Activated naive CD4-positive, alpha-beta T cell treated with anti-CD3 and anti-CD28 coated beads, Interleukin-2, amount 50 U/mL, for 24 hours (primary cell): Measurements from ENCODE around the gene BORCS6.

Experiments
- H3K27ac Mint-ChIP-seq: one replicate; pipeline ENCODE4 v1.8.0; 2021; ENCODE audit warnings: mild to moderate bottlenecking, mixed read lengths
- H3K27me3 Mint-ChIP-seq: one replicate; pipeline ENCODE4 v1.8.0; 2021; ENCODE audit warnings: mixed read lengths
- H3K36me3 Mint-ChIP-seq: one replicate; pipeline ENCODE4 v1.8.0; 2021; ENCODE audit warnings: mixed read lengths
- H3K4me1 Mint-ChIP-seq: one replicate; pipeline ENCODE4 v1.8.0; 2021; ENCODE audit warnings: mixed read lengths
- H3K4me3 Mint-ChIP-seq: one replicate; pipeline ENCODE4 v1.8.0; 2021; ENCODE audit warnings: mild to moderate bottlenecking, mixed read lengths
- H3K9me3 Mint-ChIP-seq: one replicate; pipeline ENCODE4 v1.8.0; 2021; ENCODE audit warnings: mixed read lengths

Gene BORCS6

DNA sequence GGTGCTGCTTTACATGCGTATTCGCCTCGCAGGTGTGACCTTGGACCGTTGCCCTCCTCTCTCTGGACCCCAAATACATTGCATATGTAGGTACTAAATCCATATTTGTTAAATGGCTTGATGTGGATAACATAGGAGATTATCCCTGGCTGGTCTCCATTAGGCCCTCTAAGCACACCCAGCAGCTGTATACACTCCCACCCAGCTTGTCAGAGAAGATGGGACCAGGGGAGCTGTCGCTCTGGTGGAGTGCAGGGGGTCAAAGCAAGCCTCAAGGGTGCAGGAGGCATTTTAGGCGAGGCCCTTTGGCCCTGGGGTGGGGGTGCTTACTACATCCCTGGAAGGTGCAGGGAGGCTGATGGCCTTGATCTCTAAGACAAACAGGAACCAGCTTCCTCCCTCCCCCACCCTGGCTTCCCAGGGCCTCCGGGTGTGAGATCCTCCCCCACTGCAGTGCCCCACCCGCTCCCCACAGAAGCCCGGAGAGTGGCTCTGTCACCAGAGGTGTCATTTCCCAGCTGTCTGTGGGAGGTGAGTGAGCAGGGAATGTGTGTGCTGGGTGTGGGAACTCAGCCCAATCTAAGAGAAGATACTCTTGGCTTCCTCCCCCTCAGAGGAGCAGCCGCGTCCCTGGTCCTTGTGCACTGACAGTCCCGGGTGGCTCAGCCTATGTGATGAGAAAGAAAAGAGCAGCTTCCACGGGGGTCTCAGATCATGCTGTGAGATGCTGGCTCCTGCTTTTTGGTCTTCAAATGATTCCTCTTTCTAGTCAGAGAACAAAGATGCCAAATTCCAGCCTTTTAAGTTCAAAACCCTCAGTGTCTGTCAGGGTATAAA is 25.8 kb downstream of the BORCS6 start:
- Mint-ChIP-seq H3K27me3 (no peaks in the 10 kb centered on the region), H3K9me3 (no peaks in the 10 kb centered on the region), H3K36me3 (no peaks in the 10 kb centered on the region), H3K4me1 (peaks cover 62% of the 10 kb centered on the region), H3K4me3 (peak overlapping the region; percentile 84), H3K27ac (peak overlapping the region; percentile 98)

DNA sequence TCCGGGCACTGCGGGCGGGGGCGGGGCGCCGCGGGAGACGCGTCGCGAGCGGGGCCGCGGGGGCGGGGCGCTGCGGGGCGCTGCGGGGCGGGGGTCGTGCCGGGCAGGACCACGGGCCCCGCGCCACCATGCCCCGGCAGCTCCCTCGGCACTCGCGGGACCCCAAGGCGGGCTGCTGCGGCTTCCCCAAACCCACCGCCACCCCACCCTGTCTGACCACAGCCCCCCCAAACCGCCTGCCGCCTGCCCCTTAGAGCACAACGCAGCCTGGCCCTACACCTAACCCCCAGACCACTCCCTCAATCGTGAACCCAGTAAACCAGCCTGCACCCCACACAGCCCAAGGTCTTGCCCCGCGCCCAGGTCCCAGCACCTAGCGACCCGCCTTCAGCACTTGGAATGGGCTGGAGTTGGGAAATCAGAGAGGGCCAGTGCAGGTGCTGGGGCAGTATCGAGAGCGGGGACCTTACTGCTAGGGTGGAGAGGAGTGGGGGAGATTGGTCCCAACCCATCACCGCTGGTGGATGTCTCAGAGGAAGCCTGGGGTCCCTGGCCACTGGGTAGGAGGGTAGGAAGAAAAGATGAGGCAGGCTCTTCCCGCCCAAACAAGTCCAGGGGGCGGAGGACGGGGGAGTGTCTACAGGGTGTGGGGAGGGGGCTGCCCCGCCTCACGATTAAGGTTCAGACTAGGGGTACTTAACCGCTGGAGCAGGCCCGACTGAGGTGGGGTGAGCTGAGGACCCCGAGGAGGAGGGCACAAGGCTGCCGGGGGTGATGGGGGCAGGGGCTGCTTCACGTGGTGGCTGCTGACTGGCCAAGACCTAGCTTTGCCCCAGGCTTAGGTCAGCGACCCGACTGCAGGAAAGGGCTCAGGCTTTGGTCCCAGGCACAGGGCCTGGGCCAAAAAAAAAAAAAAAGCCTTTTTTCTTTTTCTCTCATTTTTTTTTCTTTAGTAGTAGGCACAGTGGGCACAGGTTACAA is 26.7 kb downstream of the BORCS6 start:
- Mint-ChIP-seq H3K27ac (peak overlapping the region; percentile 98), H3K4me3 (peak overlapping the region; percentile 84), H3K4me1 (peaks cover 64% of the 10 kb centered on the region), H3K27me3 (no peaks in the 10 kb centered on the region), H3K9me3 (no peaks in the 10 kb centered on the region), H3K36me3 (no peaks in the 10 kb centered on the region)

DNA sequence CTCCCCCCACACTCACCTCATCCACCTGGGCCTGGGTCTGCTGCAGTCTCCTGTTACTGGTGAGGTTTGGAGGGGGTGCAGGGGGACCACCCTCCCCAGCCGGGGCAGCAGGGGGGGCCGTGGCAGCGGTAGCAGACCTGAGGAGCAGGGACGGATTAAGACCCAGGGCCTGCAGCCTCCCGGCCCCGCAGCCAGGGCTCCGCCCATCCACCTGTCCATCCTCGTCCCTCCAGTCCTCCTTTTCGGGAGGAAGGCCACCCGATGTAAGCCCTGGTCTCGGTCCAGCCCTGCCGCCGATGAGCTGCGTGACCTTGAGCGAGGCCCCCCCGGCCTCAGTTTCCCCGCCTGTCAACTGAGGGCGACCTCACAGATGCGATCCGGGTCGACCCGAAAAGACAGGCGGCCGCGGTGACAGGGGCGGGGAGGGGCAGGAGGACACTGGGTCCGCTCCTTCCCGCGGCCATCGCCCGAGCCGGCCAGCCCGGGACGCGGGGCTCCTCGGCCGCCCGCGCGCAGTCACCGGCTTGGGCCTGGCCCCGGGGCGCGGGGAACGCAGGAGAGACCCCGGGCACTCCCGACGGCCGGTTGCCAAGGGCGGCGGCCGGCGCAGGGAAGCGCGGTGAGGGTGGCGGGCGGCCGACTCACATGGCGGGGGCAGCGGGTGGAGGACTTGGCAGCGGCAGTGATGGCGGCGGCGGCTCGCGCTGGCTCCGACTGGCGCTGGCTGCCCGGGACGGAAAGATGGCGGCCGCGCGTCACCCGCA is 27.6 kb downstream of the BORCS6 start, which contains the start of gene VAMP2:
Gene VAMP2 (minus strand): TSS at position 716 of the 764 bp plus-strand sequence. CDS start 69 bp downstream, at position 647.
- peak within 1 kb of the TSS; percentile 87 for H3K4me3 Mint-ChIP-seq
- H3K27me3 Mint-ChIP-seq: no peaks in the 10 kb centered on the region
- H3K36me3 Mint-ChIP-seq: no peaks in the 10 kb centered on the region
- peaks cover 64% of the 10 kb centered on the region for H3K4me1 Mint-ChIP-seq
- H3K27ac Mint-ChIP-seq: peak within 1 kb of the TSS; percentile 98
- H3K9me3 Mint-ChIP-seq: no peaks in the 10 kb centered on the region

DNA sequence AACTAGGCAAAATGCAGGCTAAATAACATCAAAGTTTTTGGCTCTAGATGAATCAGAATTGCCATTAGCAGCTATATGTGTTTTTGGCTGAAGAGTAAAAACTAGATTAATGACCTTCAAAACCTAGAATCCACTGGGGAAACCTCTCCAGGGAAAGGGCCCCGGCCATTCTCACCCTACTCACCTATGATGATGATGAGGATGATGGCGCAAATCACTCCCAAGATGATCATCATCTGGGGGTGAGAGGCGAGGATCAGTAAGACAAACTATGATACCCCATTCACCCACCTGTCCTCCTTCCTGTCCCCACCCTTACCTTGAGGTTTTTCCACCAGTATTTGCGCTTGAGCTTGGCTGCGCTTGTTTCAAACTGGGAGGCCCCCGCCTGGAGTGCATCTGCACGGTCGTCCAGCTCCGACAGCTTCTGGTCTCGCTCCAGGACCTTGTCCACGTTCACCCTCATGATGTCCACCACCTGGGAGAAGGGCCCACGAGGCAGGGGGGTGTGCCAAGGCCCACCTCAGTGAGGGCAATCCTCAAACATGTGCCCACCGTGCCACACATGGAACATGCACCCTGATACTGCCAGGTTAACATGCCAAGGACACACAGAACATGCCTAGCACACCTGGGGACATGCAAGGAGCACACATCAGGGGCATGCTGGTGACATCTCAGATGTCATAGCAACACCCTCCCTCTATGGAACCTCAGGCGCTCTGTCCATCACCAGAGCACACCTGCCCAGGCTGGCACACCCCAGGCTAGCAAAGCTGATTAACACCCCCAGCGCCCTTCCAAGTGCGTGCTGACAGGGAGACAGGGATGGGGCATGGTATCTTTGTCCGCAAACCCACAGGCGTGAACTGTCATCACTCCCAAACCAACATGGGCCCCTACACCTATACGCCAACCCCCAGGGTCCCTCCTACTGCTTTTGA is 28.4 kb downstream of the BORCS6 start:
- H3K9me3 Mint-ChIP-seq: no peaks in the 10 kb centered on the region
- H3K4me3 Mint-ChIP-seq: peak overlapping the region; percentile 87
- H3K4me1 Mint-ChIP-seq: peaks cover 61% of the 10 kb centered on the region
- no peaks in the 10 kb centered on the region for H3K36me3 Mint-ChIP-seq
- H3K27ac Mint-ChIP-seq: peak overlapping the region; percentile 95
- H3K27me3 Mint-ChIP-seq: no peaks in the 10 kb centered on the region

DNA sequence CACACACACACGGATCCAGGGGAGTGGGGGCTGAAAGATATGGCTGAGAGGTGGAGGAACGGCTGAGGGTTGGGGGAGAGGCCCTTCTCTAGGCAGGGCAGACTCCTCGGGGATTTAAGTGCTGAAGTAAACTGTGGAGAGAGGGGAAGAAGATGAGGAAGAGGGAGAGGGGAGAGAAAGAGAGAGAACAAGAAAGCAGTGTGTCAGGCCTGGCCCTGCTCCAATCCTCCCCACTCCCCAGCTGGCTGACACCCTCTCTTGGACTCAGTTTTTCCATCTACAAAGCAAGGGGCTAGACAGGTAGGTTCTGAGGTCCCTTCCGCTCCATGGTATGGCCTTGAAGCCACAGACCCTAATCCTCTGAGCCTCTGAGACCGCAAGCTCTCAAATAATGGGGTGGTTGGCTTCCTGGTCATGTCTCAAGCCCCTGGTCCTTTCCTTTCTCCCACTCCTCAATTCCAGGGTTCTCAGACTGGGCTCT is 29.2 kb downstream of the BORCS6 start:
- H3K27me3 Mint-ChIP-seq: no peaks in the 10 kb centered on the region

DNA sequence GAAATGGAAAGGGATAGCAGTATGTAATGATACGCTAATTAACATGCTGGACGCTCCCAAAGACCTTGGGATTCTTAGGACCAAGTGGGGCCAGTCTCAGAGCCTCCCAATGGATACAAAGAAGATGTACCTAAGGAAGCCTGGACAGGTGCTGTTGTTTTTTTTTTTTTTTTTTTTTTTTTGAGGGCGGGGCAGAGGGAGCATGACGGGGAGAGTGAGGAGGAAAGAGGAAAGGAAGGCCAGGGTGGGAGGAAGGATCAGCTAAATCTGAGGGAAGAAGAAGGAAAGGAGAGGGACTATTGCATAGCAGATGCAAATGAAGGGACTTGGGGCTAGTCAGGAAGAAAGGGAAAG is 29.8 kb downstream of the BORCS6 start:
- Mint-ChIP-seq H3K36me3 (no peaks in the 10 kb centered on the region), H3K4me3 (peak overlapping the region; percentile 87), H3K4me1 (peaks cover 56% of the 10 kb centered on the region), H3K27me3 (no peaks in the 10 kb centered on the region), H3K27ac (peak overlapping the region; percentile 95), H3K9me3 (no peaks in the 10 kb centered on the region)

More for the DNA sequence above, 29.2 kb downstream of the BORCS6 start:
- Mint-ChIP-seq H3K4me3 (peak overlapping the region; percentile 87), H3K27ac (peak overlapping the region; percentile 95), H3K36me3 (no peaks in the 10 kb centered on the region), H3K4me1 (peaks cover 57% of the 10 kb centered on the region), H3K9me3 (no peaks in the 10 kb centered on the region)

DNA sequence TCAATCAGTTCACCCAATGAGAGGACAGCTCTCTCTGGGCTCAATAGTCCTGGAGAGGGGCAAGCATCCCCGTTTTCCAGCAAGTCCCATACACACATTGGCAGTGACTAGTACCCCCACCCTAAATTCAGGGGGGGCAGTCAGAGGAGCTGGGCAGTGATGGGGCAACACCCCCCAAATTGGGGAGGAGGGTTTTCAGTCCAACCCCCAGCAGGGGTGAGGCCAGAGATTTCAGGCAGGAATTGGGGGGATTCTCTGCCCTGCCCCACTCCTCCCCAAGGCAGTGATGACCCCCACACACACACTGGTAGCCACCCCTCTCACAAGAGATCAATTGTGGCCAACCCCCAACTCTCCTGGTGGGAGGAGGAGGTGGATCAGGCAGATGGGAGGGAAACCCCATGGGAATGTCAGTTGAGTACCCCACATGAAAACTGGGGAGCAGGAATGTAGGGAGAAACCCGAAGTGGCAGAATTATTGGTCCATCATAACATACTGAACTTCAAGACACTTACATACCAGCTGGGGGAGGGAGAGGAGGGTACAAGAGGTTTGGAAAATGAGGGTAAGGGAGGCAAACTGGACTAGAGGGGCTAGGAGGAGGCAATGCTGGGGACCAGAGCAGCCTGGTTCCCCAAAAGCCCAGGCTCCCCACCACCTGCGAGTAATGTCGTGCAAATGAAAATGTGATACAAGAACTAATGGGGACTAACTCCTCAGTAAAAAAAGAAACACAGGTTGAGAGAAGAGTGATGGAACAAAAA is 30.3 kb downstream of the BORCS6 start:
- Mint-ChIP-seq H3K4me3 (peak overlapping the region; percentile 53), H3K36me3 (no peaks in the 10 kb centered on the region), H3K4me1 (peaks cover 51% of the 10 kb centered on the region), H3K9me3 (no peaks in the 10 kb centered on the region), H3K27ac (peak overlapping the region; percentile 88), H3K27me3 (no peaks in the 10 kb centered on the region)

DNA sequence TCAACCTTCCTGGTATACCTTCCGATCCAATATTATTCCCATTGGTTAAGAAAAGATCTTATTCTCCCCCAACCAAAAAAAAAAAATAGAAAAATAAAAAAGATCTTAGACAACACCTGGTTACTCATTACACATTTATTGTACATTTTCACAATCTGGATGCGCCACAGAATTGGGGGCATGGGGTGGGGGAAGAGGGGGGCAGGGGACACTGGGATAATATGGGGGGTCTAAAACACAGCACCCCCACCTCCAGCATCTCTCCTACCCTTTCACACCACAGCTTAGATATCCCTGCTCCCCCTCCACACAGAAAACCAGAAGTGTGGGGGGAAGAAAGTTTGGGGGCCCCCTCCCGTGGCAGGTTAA is 31.0 kb downstream of the BORCS6 start:
- Mint-ChIP-seq H3K36me3 (no peaks in the 10 kb centered on the region), H3K27ac (peak overlapping the region; percentile 73), H3K27me3 (no peaks in the 10 kb centered on the region), H3K4me3 (peak overlapping the region; percentile 70), H3K9me3 (no peaks in the 10 kb centered on the region), H3K4me1 (peaks cover 45% of the 10 kb centered on the region)

DNA sequence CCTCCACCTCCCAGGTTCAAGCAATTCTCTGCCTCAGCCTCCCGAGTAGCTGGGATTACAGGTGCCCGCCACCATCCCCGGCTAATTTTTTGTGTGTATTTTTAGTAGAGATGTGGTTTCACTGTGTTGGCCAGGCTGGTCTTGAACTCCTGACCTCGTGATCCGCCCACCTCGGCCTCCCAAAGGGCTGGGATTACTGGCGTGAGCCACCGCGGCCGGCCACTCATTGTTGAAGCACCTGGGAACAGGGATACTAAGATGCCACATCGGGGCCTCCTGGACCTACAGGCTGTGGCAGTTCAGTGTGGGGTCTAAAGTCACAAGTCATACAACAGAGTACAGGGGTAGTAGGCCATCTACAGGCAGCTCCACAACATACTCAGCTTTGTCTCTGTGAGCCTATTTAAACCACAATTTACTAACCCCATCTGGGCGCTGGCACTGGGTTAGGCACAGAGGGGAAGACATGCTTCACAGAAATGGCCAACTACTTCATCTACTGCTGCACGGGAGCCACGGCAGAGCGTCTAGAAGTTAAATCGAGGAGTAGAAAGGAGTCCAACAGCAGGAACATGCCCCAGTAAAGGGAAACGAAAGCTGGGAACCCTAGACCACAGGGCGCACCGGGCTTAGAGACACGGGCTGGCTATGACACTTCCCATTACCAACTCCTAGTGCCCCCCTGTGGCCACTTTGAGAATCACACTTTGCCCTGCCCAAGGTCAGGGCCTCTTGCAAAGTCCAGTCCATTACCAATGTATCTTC is 31.5 kb downstream of the BORCS6 start:
- peak overlapping the region; percentile 70 for H3K4me3 Mint-ChIP-seq
- H3K27ac Mint-ChIP-seq: peak overlapping the region; percentile 73
- no peaks in the 10 kb centered on the region for H3K36me3 Mint-ChIP-seq
- no peaks in the 10 kb centered on the region for H3K9me3 Mint-ChIP-seq
- peaks cover 39% of the 10 kb centered on the region for H3K4me1 Mint-ChIP-seq
- H3K27me3 Mint-ChIP-seq: no peaks in the 10 kb centered on the region

DNA sequence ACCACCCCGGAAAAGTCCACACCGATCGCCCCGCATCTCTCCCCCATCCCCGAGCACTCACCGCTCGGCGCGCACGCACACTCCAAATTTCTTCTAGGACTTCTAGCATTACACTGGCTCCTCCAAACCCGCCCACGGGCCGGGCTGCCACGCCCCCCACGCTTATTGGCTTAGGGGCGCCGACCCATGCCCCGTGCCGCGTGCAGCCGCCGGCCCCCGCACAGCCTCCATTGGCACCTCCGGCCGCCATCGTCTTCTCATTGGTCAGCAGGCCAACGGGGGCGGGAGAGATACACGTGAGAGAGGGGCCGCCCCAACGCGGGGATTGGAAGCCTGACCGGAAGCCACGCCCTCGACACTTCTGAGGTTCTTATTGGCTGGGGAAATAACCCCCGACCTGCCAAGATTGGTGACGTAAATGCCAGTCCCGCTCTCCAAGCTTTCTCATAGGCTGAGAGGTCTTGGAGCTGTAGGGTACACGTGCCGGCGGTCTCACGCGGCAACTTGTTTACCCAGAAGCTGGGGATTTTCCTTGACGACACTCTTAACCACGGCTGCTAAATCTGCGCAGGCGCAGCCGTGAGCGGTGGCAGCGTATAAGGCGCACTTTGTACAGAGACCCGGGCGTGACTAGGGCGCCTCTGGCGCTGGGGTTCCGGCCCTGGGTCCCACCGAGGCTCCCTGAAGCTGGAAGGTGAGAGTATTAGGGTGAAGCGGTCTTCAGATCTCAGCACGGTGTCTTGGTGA is 33.6 kb downstream of the BORCS6 start:
- no peak overlapping the region for H3K27ac Mint-ChIP-seq

DNA sequence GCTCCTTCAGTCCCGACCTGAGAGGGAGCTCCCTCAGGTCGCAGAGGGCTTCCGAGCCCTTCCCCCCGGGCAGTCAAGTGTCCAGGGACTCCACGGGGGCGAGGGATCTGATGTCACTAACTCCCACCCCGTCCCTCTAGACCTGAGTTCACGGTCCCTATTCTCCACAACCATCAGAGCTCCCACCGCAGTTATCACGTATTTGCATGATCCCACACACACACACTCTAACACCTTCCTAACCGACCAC is 34.1 kb downstream of the BORCS6 start:
- peaks cover 35% of the 10 kb centered on the region for H3K4me1 Mint-ChIP-seq
- peaks cover 1% of the 10 kb centered on the region for H3K36me3 Mint-ChIP-seq
- H3K27me3 Mint-ChIP-seq: no peaks in the 10 kb centered on the region
- no peak overlapping the region for H3K27ac Mint-ChIP-seq
- H3K9me3 Mint-ChIP-seq: no peaks in the 10 kb centered on the region
- no peak overlapping the region for H3K4me3 Mint-ChIP-seq

More for the DNA sequence above, 33.6 kb downstream of the BORCS6 start:
- Mint-ChIP-seq H3K36me3 (peaks cover 1% of the 10 kb centered on the region), H3K9me3 (no peaks in the 10 kb centered on the region), H3K4me3 (no peak overlapping the region), H3K4me1 (peaks cover 36% of the 10 kb centered on the region), H3K27me3 (no peaks in the 10 kb centered on the region)

DNA sequence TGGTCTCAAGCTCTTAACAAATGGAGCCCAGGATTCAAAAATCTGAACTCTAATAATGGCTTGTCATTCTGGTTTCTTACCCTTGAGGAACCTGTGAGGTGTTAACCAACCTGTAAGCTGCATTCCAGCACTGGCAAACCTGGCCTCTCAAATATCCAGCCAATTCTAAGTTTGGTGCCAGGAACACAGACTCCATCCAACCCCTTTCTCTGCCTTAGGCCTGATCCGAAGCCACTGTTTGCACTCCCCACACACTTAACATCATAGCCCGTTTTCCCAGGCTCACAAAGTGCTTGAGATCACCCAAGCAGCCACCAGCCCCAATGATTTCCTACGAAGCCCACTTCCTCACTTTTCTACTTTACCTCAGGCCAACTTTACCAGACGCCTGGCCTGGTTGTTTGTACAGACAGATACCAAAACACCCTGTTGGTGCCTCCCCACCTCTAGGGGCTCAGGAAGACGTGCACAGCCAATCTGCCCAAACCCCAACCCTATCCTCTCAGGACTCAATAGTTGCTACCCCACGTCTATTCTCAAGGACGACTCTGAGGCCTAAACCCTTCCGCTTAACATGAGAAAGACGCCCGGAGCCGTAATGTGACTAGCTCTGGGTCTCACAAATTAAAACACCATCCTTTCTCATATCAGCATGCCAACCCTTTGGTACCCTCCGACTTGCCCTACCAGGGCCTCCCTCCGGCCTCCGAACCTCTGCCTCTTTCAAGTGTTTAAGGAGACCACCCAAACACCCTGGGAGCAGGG is 34.6 kb downstream of the BORCS6 start:
- Mint-ChIP-seq H3K27ac (no peak overlapping the region), H3K27me3 (no peaks in the 10 kb centered on the region), H3K36me3 (peaks cover 1% of the 10 kb centered on the region), H3K9me3 (no peaks in the 10 kb centered on the region), H3K4me3 (no peak overlapping the region), H3K4me1 (peaks cover 35% of the 10 kb centered on the region)
